Cardiac fibroblast (primary cell): ENCODE measurements around the gene SNX3.

Source experiments
- DNase-seq, 2 donors: peaks; one replicate each; pipeline versions ENCODE4 v3.0.0 to v3.0.0-alpha.2; 2010; ENCODE audit warnings: low read depth in 2 of 2
- H3K4me3 ChIP-seq, 2 donors: replicated peaks in 1 of 2; 1 replicate in 1 of 2; 2 replicates in 1 of 2; pipeline ENCODE4 v1.5.1; 2011; ENCODE audit warnings: low read depth in 2 of 2, low read length in 2 of 2, mild to moderate bottlenecking in 2 of 2, moderate library complexity in 1 of 2
- CTCF ChIP-seq: IDR thresholded peaks from one replicate; pipeline ENCODE4 v1.5.1; 2011; ENCODE audit warnings: low read depth, mild to moderate bottlenecking, low read length, inconsistent platforms

SNX3 gene

DNA sequence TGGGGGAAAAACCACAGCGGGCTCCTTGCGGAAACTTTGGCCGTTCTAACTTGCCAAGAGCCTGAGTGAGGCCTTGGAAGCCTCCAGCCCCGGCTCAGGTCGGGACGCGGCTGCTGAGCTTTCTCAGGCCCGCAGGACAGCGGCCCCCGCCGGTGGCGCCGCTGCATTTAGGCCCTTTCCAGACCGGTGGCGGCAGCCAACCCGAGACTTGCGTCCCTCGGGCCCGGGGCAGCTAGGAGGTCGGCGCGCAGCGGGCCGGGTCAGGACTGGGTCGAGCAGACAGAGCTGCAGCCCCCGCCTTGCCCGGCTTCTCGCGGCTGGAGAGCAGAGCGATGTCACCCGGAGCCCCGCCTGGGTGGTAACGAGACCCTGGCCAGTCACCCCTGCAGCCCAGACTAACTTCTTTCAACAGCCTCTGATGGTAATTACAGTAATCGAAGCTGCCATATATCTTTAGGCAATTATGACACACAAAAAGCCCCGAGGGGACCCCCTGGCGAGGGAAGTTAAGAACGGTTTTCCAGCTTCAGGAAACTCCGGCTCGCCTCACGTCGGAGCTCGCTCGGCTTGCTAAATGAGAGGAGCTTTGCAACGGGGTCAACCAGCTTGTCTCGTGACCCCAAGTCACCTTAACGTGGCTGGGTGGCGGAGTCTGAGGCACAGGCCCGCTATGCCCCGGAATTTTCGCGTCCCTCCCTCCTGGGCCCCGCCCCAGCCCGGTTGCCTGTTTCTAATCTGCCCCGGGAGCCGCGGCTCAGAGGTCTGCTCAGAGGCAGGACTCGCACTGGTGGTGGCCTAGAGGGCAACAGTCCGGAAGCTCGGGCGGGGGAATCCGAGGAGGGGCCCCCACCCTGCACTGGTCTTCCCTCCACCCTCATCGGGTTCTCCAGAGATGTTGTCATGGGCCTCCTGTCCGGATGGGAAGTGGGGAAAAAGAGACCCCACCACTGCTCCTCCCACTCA, 92.1 kb downstream of the SNX3 start:
- TF ChIP-seq CTCF = peak; percentile 34
- peak; percentile 17 to 27 for DNase-seq
- H3K4me3 ChIP-seq = no peak overlapping the region

GRCh38 chr6:108168090-108168463, 92.8 kb downstream of the SNX3 start:
- TF ChIP-seq CTCF = no peak
- DNase-seq = no peak
- H3K4me3 ChIP-seq = no peak overlapping the region

DNA sequence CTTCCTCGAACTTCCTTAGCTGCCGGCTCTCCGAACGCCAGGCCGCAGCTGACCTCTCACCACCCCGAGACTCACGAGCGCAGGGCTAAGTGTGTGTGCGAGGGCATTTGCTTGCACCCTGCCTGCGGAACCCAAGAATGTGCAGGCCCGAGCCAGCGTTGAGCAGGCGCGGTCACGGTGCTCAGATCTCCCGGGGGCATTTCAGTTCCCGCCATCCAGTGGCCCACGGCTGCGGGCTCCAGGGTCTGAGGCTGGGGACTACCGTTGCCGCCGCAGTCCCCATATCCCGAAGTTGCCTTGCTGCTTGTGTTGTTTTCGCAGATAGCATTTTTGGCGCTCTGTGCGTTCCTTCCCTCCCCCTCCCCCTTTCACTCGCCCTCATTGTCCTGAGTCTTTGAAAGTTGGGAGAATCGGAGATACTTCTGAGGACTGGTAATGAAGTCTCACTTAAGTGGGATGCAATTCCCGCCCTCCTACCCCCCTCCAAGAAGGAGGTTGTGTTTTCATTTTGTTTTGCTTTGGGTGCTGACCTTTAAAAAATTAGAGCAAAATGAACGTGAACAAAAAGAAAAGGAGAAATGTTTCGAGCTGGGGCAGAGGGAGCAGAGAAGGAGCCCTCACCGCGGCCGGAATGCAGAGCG, 93.3 kb downstream of the SNX3 start:
- H3K4me3 ChIP-seq = no peak overlapping the region
- TF ChIP-seq CTCF = no peak
- DNase-seq = no peak

DNA sequence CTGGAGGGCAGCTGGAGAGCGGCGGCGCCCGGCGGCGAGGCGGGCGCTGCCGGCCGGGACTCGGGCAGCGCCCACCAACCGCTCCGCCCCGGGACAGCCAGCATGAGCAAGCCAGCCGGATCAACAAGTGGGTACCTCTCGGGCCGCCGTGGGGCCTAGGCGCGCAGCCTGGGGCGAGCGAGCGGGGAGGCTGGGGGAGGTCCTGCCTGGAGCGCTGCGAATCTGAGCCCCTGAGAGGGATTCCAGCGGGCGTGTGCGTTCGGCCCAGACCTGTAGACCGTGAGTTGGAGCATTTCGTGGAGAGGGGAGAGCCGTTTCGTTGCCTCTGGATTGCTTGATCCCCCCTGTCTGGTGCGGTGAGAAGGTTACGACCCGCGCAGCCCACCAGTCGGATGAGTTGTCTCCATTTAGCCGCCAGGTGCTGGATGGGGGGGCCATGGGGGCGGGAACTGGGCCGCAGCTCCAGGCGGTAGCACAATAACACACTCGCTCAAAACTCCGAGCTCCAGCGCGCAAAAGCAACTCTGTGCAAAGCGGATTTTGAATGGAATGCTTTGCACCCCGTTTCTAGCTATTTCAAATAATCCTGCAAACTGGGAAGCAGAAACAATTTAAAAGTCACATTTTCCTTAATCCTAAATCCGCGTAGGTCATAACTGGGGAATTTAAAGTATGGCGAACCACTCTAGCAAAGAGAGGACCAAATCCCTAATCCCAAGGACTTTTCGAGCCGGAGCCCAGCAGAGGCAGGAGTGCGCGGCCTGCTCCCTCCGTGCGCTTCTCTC, 94.0 kb downstream of the SNX3 start:
- no peak for TF ChIP-seq CTCF
- H3K4me3 ChIP-seq = no peak overlapping the region

DNA sequence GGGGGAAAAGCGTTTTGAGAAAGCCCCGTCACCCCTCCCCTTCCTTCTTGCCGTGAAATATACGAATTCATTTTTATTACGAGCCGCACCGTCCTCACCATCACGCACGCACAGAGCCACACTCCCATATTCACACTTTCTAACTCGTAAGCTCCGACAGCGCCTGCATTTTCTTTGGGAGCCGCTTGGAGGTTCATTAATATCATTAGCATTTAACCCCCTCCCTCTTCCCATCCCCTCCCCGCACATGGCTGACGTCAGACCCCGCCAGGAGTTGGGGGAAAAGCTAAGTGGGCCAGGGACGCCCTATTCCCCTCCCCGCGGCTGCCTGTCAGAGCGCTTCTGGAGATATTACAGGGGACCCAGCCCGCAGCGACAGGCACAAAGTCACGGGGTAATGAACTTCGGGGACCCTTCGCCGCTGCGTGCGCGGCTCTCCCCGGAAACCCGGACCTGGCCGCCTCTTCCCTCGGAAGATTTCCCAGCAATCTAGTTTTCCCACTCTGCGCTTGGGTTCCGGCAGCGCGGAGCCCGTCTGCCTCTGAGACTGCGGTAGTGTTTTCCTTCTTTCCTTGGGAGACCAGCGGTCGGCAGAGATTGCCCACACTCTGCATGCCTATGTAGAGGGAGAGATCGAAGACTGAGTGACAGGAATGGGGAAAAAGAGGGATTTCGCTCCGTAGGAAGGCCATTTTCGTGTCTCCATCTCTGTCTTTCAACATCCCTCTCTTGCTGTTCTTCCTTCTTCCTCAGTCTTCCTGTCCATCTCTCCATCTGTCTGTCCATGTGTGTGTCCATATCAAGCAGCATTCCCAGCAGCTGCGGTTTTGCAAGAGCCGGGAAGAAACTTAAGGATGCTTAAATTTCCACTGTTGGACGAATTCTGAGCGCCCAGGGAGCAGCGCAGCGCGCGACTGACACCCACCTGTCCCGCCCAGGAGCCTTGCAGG, 94.9 kb downstream of the SNX3 start, which contains the start of gene NR2E1:
Gene NR2E1, plus strand, starts transcription at position 309 of the 950 bp plus-strand sequence. CDS start 744 bp downstream, outside the sequence.
- peak in 1 of 2 donors; percentile 27 for DNase-seq
- no peak for TF ChIP-seq CTCF
- H3K4me3 ChIP-seq = no peak within 1 kb of the TSS

More for the DNA sequence above, 94.0 kb downstream of the SNX3 start:
- no peak for DNase-seq
